Brain microvascular endothelial cell (primary cell): ENCODE data around the gene DYNC1LI1.
A peak's percentile ranks its signal among the peaks of the same experiment; 100 is the strongest.

Experiments
- DNase-seq: peaks from one replicate; pipeline ENCODE4 v3.0.0-alpha.2; 2020
- H3K27ac ChIP-seq: fragments of 250-450 bp; sonication (Bioruptor Pico); 2 replicates; pipeline ENCODE4 v1.5.1; 2020; ENCODE audit warnings: mild to moderate bottlenecking, moderate library complexity
- H3K27me3 ChIP-seq: fragments of 250-450 bp; sonication (Bioruptor Pico); replicated peaks from 2 replicates; pipeline ENCODE4 v1.5.1; 2020; ENCODE audit warnings: mild to moderate bottlenecking
- H3K36me3 ChIP-seq: fragments of 250-450 bp; sonication (Bioruptor Pico); replicated peaks from 2 replicates; pipeline ENCODE4 v1.5.1; 2020; ENCODE audit warnings: mild to moderate bottlenecking
- H3K4me3 ChIP-seq: 2 replicates; pipeline ENCODE4 v1.5.1; 2011; ENCODE audit warnings: low read depth, mild to moderate bottlenecking, control low read depth, low read length, moderate library complexity
- CTCF ChIP-seq: IDR thresholded peaks from 2 replicates; pipeline ENCODE4 v1.5.1; 2011; ENCODE audit warnings: low read depth, mild to moderate bottlenecking, moderate library complexity, low read length, control low read depth, inconsistent platforms; ENCODE audit errors: missing control alignments
- in situ Hi-C: cut with HindIII; loops from 2 replicates; pipeline ENCODE4 v1.10.0; 2017; ENCODE audit warnings: low sequenced_read_pairs, low pct_ligation_motif_present

The DYNC1LI1 gene

GRCh38 chr3:32570421-32571191, at the start of gene DYNC1LI1:
Gene DYNC1LI1 (minus strand): TSS chr3:32570858. CDS start chr3:32570770, 88 bp downstream.
- peak; percentile 92 for DNase-seq
- no peak for TF ChIP-seq CTCF
- peaks cover 5% of the 10 kb centered on the region for H3K36me3 ChIP-seq
- peak within 1 kb of the TSS; percentile 92 for H3K4me3 ChIP-seq
- no peaks in the 10 kb centered on the region for H3K27me3 ChIP-seq
- in situ Hi-C loops: no loop called here
- peak within 1 kb of the TSS; percentile 89 for H3K27ac ChIP-seq

GRCh38 chr3:32619395-32619794, 48.7 kb upstream of the DYNC1LI1 start:
- in situ Hi-C loops: no loop called here
- DNase-seq: no peak
- TF ChIP-seq CTCF: no peak
- no peak overlapping the region for H3K27ac ChIP-seq
- H3K36me3 ChIP-seq: no peaks in the 10 kb centered on the region
- no peaks in the 10 kb centered on the region for H3K27me3 ChIP-seq
- H3K4me3 ChIP-seq: no peak overlapping the region

GRCh38 chr3:32616267-32616962, 45.8 kb upstream of the DYNC1LI1 start:
- H3K27ac ChIP-seq: no peak overlapping the region
- DNase-seq: no peak
- H3K27me3 ChIP-seq: no peaks in the 10 kb centered on the region
- no peak overlapping the region for H3K4me3 ChIP-seq
- no peak for TF ChIP-seq CTCF
- in situ Hi-C loops: no loop called here
- no peaks in the 10 kb centered on the region for H3K36me3 ChIP-seq

GRCh38 chr3:32614956-32615355, 44.3 kb upstream of the DYNC1LI1 start:
- H3K27ac ChIP-seq: no peak overlapping the region
- H3K27me3 ChIP-seq: no peaks in the 10 kb centered on the region
- no peaks in the 10 kb centered on the region for H3K36me3 ChIP-seq
- in situ Hi-C loops: no loop called here
- TF ChIP-seq CTCF: no peak
- no peak overlapping the region for H3K4me3 ChIP-seq
- DNase-seq: peak; percentile 31

- Histone ChIP-seq H3K36me3 (no peaks in the 10 kb centered on the region), H3K27me3 (no peaks in the 10 kb centered on the region), H3K27ac (no peak overlapping the region), H3K4me3 (no peak overlapping the region)
- in situ Hi-C loops: no loop called here
- DNase-seq: no peak
- TF ChIP-seq CTCF: no peak
These were observed 42.5 kb upstream of the DYNC1LI1 start for GRCh38 chr3:32613183-32613582.
